SKM-1 (cell line): Measurements from ENCODE around the gene SLC4A4.

Experiments used
- DNase-seq: peaks from one replicate; lab custom pipeline; 2025; ENCODE audit not compliant: unreplicated experiment; lab: John Stamatoyannopoulos, UW

The SLC4A4 gene

GRCh38 chr4:71587995-71588394 is 249.2 kb downstream of the SLC4A4 start:
- DNase-seq = no peak

GRCh38 chr4:71592793-71593192 is 254.0 kb downstream of the SLC4A4 start:
- DNase-seq = no peak

GRCh38 chr4:71593311-71593710 is 254.5 kb downstream of the SLC4A4 start:
- no peak for DNase-seq

GRCh38 chr4:71595576-71596108 is 256.8 kb downstream of the SLC4A4 start:
- no peak for DNase-seq

GRCh38 chr4:71599578-71599977 is 260.8 kb downstream of the SLC4A4 start:
- no peak for DNase-seq

- DNase-seq = no peak
These were observed 263.6 kb downstream of the SLC4A4 start for GRCh38 chr4:71602289-71602900.

- DNase-seq = no peak
These were observed 266.0 kb downstream of the SLC4A4 start for GRCh38 chr4:71604785-71605184.

- no peak for DNase-seq
These were observed 268.3 kb downstream of the SLC4A4 start for GRCh38 chr4:71607109-71607508.

GRCh38 chr4:71607780-71608677 is 269.2 kb downstream of the SLC4A4 start:
- peak; percentile 26 for DNase-seq

GRCh38 chr4:71608678-71609071 is 269.9 kb downstream of the SLC4A4 start:
- DNase-seq = no peak

GRCh38 chr4:71609167-71609566 is 270.3 kb downstream of the SLC4A4 start:
- DNase-seq = no peak

- DNase-seq = no peak
These were observed 270.8 kb downstream of the SLC4A4 start for GRCh38 chr4:71609651-71610050.

- DNase-seq = no peak
These were observed 275.8 kb downstream of the SLC4A4 start for GRCh38 chr4:71614621-71615020.

GRCh38 chr4:71616168-71616811 is 277.5 kb downstream of the SLC4A4 start:
- DNase-seq = no peak
